GM10248 (cell line): ENCODE results near the gene ZNF581.

Experiments used
- CTCF ChIA-PET: fragments of 300-600 bp; sonication (Branson Sonifier 250); formaldehyde crosslinking; extraction: SDS; loops from one replicate; lab custom pipeline; 2021; ENCODE audit warnings: antibody characterized with exemption; lab: Yijun Ruan, JAX
- POLR2A ChIA-PET: fragments of 350-650 bp; sonication (Branson Sonifier 250); formaldehyde crosslinking; extraction: SDS; loops from one replicate; lab custom pipeline; 2020; ENCODE audit warnings: antibody characterized with exemption; lab: Yijun Ruan, JAX
- DNase-seq: peaks from one replicate; pipeline ENCODE4 v3.0.0; 2012; ENCODE audit errors: extremely low spot score
- TF ChIP-seq, protein P1 (sequence below): IDR thresholded peaks from 2 replicates; pipeline ENCODE4 v1.5.1; 2012; ENCODE audit warnings: mild to moderate bottlenecking, low read depth; ENCODE audit errors: extremely low read depth, missing control alignments, control extremely low read depth

Gene ZNF581

GRCh38 chr19:55663846-55664536 is 20.5 kb downstream of the ZNF581 start:
- DNase-seq: no peak
- ChIA-PET POLR2A (interaction anchor here (0.8 kb wide), 1 partner anchor 10 kb away, joined by 4 read pairs; no protein-coding TSS in a partner anchor), CTCF (interaction anchor here (1.3 to 3.3 kb wide), 2 partner anchors 9 to 32 kb away, joined by 3 to 14 read pairs; partner anchors contain the start of gene U2AF2)
- TF ChIP-seq, protein P1, sequence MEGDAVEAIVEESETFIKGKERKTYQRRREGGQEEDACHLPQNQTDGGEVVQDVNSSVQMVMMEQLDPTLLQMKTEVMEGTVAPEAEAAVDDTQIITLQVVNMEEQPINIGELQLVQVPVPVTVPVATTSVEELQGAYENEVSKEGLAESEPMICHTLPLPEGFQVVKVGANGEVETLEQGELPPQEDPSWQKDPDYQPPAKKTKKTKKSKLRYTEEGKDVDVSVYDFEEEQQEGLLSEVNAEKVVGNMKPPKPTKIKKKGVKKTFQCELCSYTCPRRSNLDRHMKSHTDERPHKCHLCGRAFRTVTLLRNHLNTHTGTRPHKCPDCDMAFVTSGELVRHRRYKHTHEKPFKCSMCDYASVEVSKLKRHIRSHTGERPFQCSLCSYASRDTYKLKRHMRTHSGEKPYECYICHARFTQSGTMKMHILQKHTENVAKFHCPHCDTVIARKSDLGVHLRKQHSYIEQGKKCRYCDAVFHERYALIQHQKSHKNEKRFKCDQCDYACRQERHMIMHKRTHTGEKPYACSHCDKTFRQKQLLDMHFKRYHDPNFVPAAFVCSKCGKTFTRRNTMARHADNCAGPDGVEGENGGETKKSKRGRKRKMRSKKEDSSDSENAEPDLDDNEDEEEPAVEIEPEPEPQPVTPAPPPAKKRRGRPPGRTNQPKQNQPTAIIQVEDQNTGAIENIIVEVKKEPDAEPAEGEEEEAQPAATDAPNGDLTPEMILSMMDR: no peak

DNA sequence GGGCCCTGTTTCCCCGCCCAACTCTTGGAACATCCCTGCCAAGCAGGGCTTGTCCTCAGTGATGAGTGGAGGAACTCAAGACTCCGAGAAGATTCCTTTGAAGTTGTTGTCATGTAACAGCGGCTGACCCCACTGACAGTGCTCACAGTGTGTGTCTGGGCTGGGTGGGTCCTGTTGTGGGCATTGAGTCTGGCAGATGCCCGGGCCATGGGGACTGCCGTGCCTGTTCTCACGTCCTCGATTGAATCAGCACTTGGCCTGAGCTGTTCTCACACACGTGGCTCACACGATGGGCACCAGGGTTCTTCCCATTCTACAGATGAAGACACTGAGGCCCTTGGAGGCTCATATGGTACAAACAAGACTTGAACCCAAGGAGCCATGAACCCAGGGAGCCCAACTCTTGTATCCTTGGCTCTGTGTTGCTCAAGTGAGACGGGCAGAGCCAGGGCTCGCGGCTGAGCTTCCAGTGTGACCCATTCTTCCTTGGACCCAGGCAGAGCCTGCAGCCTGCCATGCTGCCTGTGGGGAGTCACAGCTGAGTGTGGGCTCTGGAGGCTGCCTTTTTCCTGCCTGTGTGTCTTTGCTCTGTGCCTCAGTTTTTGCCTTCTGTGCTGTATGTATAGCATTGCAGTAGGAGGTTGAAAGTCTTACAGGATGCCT is 23.0 kb downstream of the ZNF581 start:
- POLR2A ChIA-PET: no interaction called here
- TF ChIP-seq, protein P1: no peak
- no peak for DNase-seq
- CTCF ChIA-PET: interaction anchor here (1.4 to 2.9 kb wide), 3 partner anchors 10 to 34 kb away, joined by 3 to 8 read pairs (median 5); no protein-coding TSS in a partner anchor

DNA sequence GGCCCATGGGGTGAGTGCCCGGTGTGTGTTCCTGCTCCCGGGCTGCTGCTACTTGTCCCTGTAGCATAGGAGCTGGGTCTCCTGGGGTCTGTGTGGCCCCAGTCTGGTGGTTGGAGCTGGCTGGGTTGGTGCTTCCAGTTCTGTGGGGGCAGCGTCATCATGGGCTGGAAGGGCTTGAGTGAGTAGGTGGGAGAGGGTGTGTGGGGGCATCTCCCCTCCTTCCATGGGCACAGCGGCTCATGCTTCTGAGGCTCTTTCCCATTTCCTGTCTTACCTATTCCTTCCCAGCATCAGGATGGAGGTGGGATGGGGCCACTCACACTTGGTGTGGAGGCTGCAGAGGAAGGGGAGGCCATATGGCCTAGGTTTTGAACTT is 23.5 kb downstream of the ZNF581 start:
- ChIA-PET CTCF (interaction anchor here (2.9 kb wide), 1 partner anchor 13 kb away, joined by 8 read pairs; no protein-coding TSS in a partner anchor), POLR2A (interaction anchor here (0.6 kb wide), 1 partner anchor 9 kb away, joined by 6 read pairs; no protein-coding TSS in a partner anchor)
- TF ChIP-seq, protein P1: no peak
- no peak for DNase-seq

DNA sequence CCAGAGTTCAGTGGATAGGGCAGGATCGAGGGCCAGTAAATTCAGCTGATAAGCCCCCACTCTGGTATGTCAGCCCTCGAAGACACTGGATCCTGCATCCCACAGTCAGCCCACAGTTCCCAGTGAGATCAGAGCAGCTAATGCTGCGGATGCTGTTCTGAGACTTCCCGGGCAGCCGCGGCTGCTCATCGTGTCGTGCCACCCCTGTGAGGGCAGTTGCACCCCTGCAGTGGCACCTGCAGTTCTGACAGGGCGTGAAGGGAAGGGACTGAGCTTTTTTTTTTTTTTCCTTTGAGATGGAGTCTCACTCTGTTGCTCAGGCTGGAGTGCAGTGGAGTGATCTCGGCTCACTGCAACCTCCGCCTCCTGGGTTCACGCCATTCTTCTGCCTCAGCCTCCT is 24.1 kb downstream of the ZNF581 start:
- ChIA-PET POLR2A (interaction anchor here (0.6 kb wide), 1 partner anchor 10 kb away, joined by 6 read pairs; no protein-coding TSS in a partner anchor), CTCF (interaction anchor here (0.9 to 2.9 kb wide), 2 partner anchors 11 to 13 kb away, joined by 3 to 8 read pairs; no protein-coding TSS in a partner anchor)
- no peak for DNase-seq
- TF ChIP-seq, protein P1: no peak

GRCh38 chr19:55667958-55668357 is 24.5 kb downstream of the ZNF581 start:
- ChIA-PET CTCF (interaction anchor here (0.9 to 2.9 kb wide), 3 partner anchors 11 to 35 kb away, joined by 3 to 8 read pairs (median 7); no protein-coding TSS in a partner anchor), POLR2A (no interaction called here)
- DNase-seq: no peak
- TF ChIP-seq, protein P1: no peak
